A549 (cell line): ENCODE data around the gene DSTN. TPM values are rescaled to one million over a fixed set of nuclear protein-coding genes. Genes with fewer than 3 reads are reported as not detected.
"Not testable (repeated sequence)": the region's sequence is repeated elsewhere in the genome, so short reads cannot be mapped to it uniquely, and the experiment has no call there.

Source experiments
- ATAC-seq, 2 experiments: fragments of 200-7000 bp in 1 of 2; fragments of >200 bp in 1 of 2; cut with Nextera tagmentation in 1 of 2; cut with Tn5 transposase in 1 of 2; 3 replicates each; pipeline versions ENCODE4 v1.8.0 to v1.9.1; 2018 to 2020; ENCODE audit warnings: mild to moderate bottlenecking in 1 of 2, moderate library complexity in 1 of 2
- CTCF ChIA-PET: fragments of 300-600 bp; sonication (Branson Sonifier 250); formaldehyde crosslinking; extraction: SDS; loops from one replicate; lab custom pipeline; 2021; ENCODE audit warnings: antibody characterized with exemption, inconsistent platforms; lab: Yijun Ruan, JAX
- POLR2A ChIA-PET: fragments of 350-600 bp; formaldehyde crosslinking; extraction: SDS; loops from one replicate; lab custom pipeline; 2021; ENCODE audit warnings: antibody characterized with exemption, inconsistent platforms; lab: Yijun Ruan, JAX
- DNase-seq, 2 experiments: peaks; one replicate each; pipeline versions ENCODE4 v3.0.0 to v3.0.0-alpha.2; 2011 to 2016; ENCODE audit warnings: low read depth in 1 of 2, low spot score in 1 of 2
- FAIRE-seq: peaks from 2 replicates; lab custom pipeline; 2011; peaks lifted over from hg19 to GRCh38; lab: Jason Lieb, UNC
- H3K27ac ChIP-seq, 2 experiments: fragments of >200 bp; sonication (Bioruptor Twin); formaldehyde crosslinking; 3 replicates each; pipeline ENCODE4 v1.5.1; 2016 to 2017
- H3K4me1 ChIP-seq: fragments of >200 bp; sonication (Bioruptor Twin); formaldehyde crosslinking; 3 replicates; pipeline ENCODE4 v1.6.1; 2016
- H3K4me2 ChIP-seq: fragments of >200 bp; sonication (Bioruptor Twin); formaldehyde crosslinking; 3 replicates; pipeline ENCODE4 v1.6.1; 2016
- H3K4me3 ChIP-seq: fragments of >200 bp; sonication (Bioruptor Twin); formaldehyde crosslinking; 3 replicates; pipeline ENCODE4 v1.5.1; 2016
- H3K9me3 ChIP-seq: fragments of >200 bp; sonication (Bioruptor Twin); formaldehyde crosslinking; 3 replicates; pipeline ENCODE4 v1.6.1; 2016
- ATOH8 ChIP-seq: fragments of 250-450 bp; sonication (Bioruptor Pico); IDR thresholded peaks from 2 replicates; pipeline ENCODE4 v1.5.0; 2020; ENCODE audit warnings: low read depth, mild to moderate bottlenecking, moderate library complexity
- CBX8 ChIP-seq: fragments of 200-600 bp; sonication (generic); IDR thresholded peaks from 2 replicates; pipeline ENCODE4 v1.6.1; 2016
- CHD2 ChIP-seq: fragments of 150-350 bp; IDR thresholded peaks from 2 replicates; pipeline ENCODE4 v1.6.1; 2014; ENCODE audit warnings: low read length; ENCODE audit not compliant: partially characterized antibody
- CHD4 ChIP-seq: fragments of 200-600 bp; sonication (generic); IDR thresholded peaks from 2 replicates; pipeline ENCODE4 v1.6.1; 2016; ENCODE audit warnings: antibody characterized with exemption, mild to moderate bottlenecking, borderline replicate concordance
- EHMT2 ChIP-seq: fragments of 200-600 bp; sonication (generic); IDR thresholded peaks from 2 replicates; pipeline ENCODE4 v1.6.1; 2016; ENCODE audit warnings: antibody characterized with exemption, low read depth, mild to moderate bottlenecking, moderate library complexity
- ESRRA ChIP-seq: fragments of 150-350 bp; IDR thresholded peaks from 2 replicates; pipeline ENCODE4 v1.6.1; 2014; ENCODE audit warnings: mild to moderate bottlenecking, low read length, borderline replicate concordance
- FOSB ChIP-seq: fragments of 250-450 bp; sonication (Bioruptor Pico); IDR thresholded peaks from 2 replicates; pipeline ENCODE4 v1.5.0; 2020; ENCODE audit warnings: mild to moderate bottlenecking, moderate library complexity
- HDAC2 ChIP-seq: fragments of 200-600 bp; sonication (generic); IDR thresholded peaks from 2 replicates; pipeline ENCODE4 v1.6.1; 2016
- HOXA7 ChIP-seq: fragments of 250-450 bp; sonication (Bioruptor Pico); IDR thresholded peaks from 2 replicates; pipeline ENCODE4 v1.5.0; 2020; ENCODE audit warnings: mild to moderate bottlenecking, moderate library complexity
- HOXB5 ChIP-seq: fragments of 250-450 bp; sonication (Bioruptor Pico); IDR thresholded peaks from 2 replicates; pipeline ENCODE4 v1.5.0; 2020; ENCODE audit warnings: mild to moderate bottlenecking, moderate library complexity
- KDM1A ChIP-seq: fragments of 200-600 bp; sonication (generic); IDR thresholded peaks from 2 replicates; pipeline ENCODE4 v1.6.1; 2016; ENCODE audit warnings: low read depth, mild to moderate bottlenecking
- MAFK ChIP-seq: fragments of 450-650 bp; IDR thresholded peaks from 2 replicates; pipeline ENCODE4 v1.6.1; 2014; ENCODE audit not compliant: partially characterized antibody
- MAX ChIP-seq: IDR thresholded peaks from 2 replicates; pipeline ENCODE4 v1.6.1; 2012
- MYC ChIP-seq: IDR thresholded peaks from 2 replicates; pipeline ENCODE4 v1.6.1; 2012; ENCODE audit warnings: mild to moderate bottlenecking, inconsistent platforms, low read length, improper control_type of control experiment, borderline replicate concordance
- NFE2L2 ChIP-seq: fragments of 150-350 bp; conservative IDR thresholded peaks from 2 replicates; pipeline ENCODE4 v1.6.1; 2014; ENCODE audit warnings: low read length
- NPAS2 ChIP-seq: fragments of 250-450 bp; sonication (Bioruptor Pico); IDR thresholded peaks from 2 replicates; pipeline ENCODE4 v1.8.0; 2022; ENCODE audit warnings: mild to moderate bottlenecking, moderate library complexity, borderline replicate concordance
- POLR2AphosphoS2 ChIP-seq: conservative IDR thresholded peaks from 2 replicates; pipeline ENCODE4 v1.6.1; 2012; ENCODE audit warnings: low read length, improper control_type of control experiment, inconsistent platforms
- RAD21 ChIP-seq, 2 experiments: fragments of >200 bp in 1 of 2; sonication (Bioruptor Twin) in 1 of 2; formaldehyde crosslinking in 1 of 2; IDR thresholded peaks in 1 of 2; conservative IDR thresholded peaks in 1 of 2; 2 replicates in 1 of 2; 3 replicates in 1 of 2; pipeline ENCODE4 v1.6.1; 2012 to 2018; ENCODE audit warnings: inconsistent platforms in 1 of 2
- RFX5 ChIP-seq: fragments of 450-650 bp; IDR thresholded peaks from 2 replicates; pipeline ENCODE4 v1.7.1; 2014; ENCODE audit warnings: antibody characterized with exemption, mild to moderate bottlenecking, moderate library complexity
- RNF2 ChIP-seq: fragments of 200-600 bp; sonication (generic); IDR thresholded peaks from 2 replicates; pipeline ENCODE4 v1.6.1; 2016; ENCODE audit warnings: low read depth, mild to moderate bottlenecking, antibody characterized with exemption, moderate library complexity, borderline replicate concordance
- SMC3 ChIP-seq: fragments of >200 bp; sonication (Bioruptor Twin); formaldehyde crosslinking; IDR thresholded peaks from 3 replicates; pipeline ENCODE4 v1.6.1; 2018; ENCODE audit warnings: inconsistent platforms
- USF2 ChIP-seq: fragments of 450-650 bp; IDR thresholded peaks from 2 replicates; pipeline ENCODE4 v1.6.1; 2014; ENCODE audit warnings: antibody characterized with exemption
- ZC3H11A ChIP-seq: fragments of 450-650 bp; IDR thresholded peaks from 2 replicates; pipeline ENCODE4 v1.6.1; 2014; ENCODE audit warnings: antibody characterized with exemption, mild to moderate bottlenecking
- ZFP36 ChIP-seq: fragments of 450-650 bp; IDR thresholded peaks from 2 replicates; pipeline ENCODE4 v1.6.1; 2014; ENCODE audit warnings: borderline replicate concordance; ENCODE audit not compliant: partially characterized antibody
- ZSCAN20 ChIP-seq: fragments of 250-450 bp; sonication (Bioruptor Pico); IDR thresholded peaks from 2 replicates; pipeline ENCODE4 v1.8.0; 2022; ENCODE audit warnings: mild to moderate bottlenecking, moderate library complexity
- WGBS: methylation state at CpG from one replicate; pipeline ENCODE4 v1.1.6; 2017; ENCODE audit errors: missing lambda C conversion rate; 5-methylcytosine and 5-hydroxymethylcytosine counted together
- polyA plus RNA-seq, 4 experiments: library from polyadenylated mRNA; depleted of rRNA in 3 of 4; stranded (reverse); fragments of >200 nt; fragmentation: RNase III in 1 of 4; extraction: RNeasy Plus Mini Kit Qiagen cat#74134 plus additional on column Dnase treatment in 1 of 4; gene quantifications; 2 replicates in 3 of 4; 3 replicates in 1 of 4; pipeline ENCODE4 v1.2.3, GENCODE V29; 2011 to 2017
- TF ChIP-seq, protein P1 (sequence below): fragments of 150-350 bp; IDR thresholded peaks from 2 replicates; pipeline ENCODE4 v1.6.1; 2014; ENCODE audit warnings: low read depth, mild to moderate bottlenecking, low read length

DSTN gene
- polyA plus RNA-seq, 2 of the 4 experiments (the other 2 are of a cell fraction) = 544 to 1,131 TPM

DNA sequence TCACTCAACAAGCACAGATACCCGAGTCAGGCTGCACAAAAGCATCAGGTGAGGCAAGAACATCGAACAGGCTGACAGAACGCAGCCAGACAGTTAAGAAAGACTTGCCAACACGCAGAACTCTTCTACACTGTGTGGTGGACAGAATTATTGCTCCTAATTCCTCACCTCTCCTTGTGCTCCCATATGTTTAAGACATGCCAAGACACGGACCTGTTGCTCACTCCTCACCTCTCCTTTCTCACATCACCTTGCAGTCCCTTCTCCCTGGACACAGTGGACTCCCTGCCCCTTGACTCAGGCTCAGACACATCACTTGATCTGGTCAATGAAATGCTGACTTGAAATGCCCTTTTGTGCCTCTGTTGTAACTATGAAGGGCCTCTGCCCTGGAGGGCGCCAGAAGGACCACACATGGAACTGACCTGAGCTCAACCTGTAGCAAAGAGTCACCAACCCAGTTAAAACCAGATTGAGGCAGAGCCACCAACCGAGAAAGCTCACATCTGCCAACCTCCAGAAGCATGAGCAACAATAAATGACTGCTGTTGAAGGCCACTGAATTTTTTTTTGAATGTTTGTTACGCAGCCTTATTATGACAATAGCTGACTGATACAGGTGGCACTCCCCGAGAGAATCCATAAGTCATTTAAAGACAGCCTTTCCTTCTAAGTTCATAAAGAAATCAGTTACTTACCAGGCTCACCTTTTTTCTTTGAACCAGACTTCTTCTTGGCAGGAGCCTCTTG is 88.2 kb downstream of the DSTN start:
- Histone ChIP-seq H3K9me3 (peaks cover 21% of the 10 kb centered on the region), H3K4me2 (no peak overlapping the region), H3K27ac (no peak overlapping the region)
- ATAC-seq (no peak), DNase-seq (no peak), FAIRE-seq (no peak)
- ChIA-PET CTCF (interaction anchor here (1.0 to 2.7 kb wide), 6 partner anchors 9 to 134 kb away, joined by 3 to 16 read pairs (median 4); partner anchors contain the start of gene RRBP1), POLR2A (no interaction called here)
- 93% methylated on average over 9 of the region's 9 CpGs for WGBS
- TF ChIP-seq CBX8 (no peak), KDM1A (peak; percentile 90), HOXB5 (CRISPR knock-in tag) (no peak), ATOH8 (CRISPR knock-in tag) (no peak), RFX5 (no peak), NPAS2 (CRISPR knock-in tag) (no peak), MAX (no peak), MYC (no peak), NFE2L2 (no peak), CHD4 (0 out of 2 replicates have a peak, but pooled peaks have one; percentile 83), SMC3 (no peak), CHD2 (no peak), EHMT2 (no peak), MAFK (no peak), USF2 (no peak), ZFP36 (no peak)
- TF ChIP-seq, all 56 proteins: peak for 2
- Histone ChIP-seq H3K4me1 (peaks cover 12% of the 10 kb centered on the region), H3K4me3 (no peak overlapping the region)

DNA sequence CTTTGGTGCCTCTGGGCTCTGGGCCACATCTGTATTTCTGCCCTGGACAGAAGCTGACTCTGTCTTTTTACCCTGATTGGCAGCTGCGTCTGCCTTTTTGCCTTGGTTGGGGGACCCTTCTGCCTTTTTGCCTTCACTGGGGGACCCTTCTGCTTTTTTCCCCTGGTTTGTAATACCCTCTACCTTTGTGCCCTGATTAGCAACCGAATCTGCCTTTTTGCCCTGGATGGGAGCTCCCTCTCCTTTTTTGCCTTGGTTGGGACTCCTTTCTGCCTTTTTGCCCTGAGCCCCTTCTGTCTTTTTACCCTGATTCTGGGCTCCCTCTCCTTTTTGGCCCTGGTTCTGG is 88.7 kb downstream of the DSTN start:
- ATAC-seq (no peak), FAIRE-seq (no peak)
- Histone ChIP-seq H3K4me3 (no peak overlapping the region), H3K27ac (no peak overlapping the region)
- TF ChIP-seq EHMT2 = no peak
- TF ChIP-seq CHD4 = no peak
- no peak for TF ChIP-seq POLR2AphosphoS2
- no peak for TF ChIP-seq FOSB (CRISPR knock-in tag)
- TF ChIP-seq ZSCAN20 = no peak
- TF ChIP-seq MYC = no peak
- TF ChIP-seq HDAC2 = no peak
- no peak for TF ChIP-seq HOXA7 (CRISPR knock-in tag)
- no peak for TF ChIP-seq USF2
- no peak for TF ChIP-seq ATOH8 (CRISPR knock-in tag)
- TF ChIP-seq MAFK = no peak
- no peak for TF ChIP-seq RNF2
- TF ChIP-seq ZC3H11A = no peak
- TF ChIP-seq NFE2L2 = no peak
- TF ChIP-seq, protein P1, sequence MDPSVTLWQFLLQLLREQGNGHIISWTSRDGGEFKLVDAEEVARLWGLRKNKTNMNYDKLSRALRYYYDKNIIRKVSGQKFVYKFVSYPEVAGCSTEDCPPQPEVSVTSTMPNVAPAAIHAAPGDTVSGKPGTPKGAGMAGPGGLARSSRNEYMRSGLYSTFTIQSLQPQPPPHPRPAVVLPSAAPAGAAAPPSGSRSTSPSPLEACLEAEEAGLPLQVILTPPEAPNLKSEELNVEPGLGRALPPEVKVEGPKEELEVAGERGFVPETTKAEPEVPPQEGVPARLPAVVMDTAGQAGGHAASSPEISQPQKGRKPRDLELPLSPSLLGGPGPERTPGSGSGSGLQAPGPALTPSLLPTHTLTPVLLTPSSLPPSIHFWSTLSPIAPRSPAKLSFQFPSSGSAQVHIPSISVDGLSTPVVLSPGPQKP = no peak
- TF ChIP-seq ESRRA = no peak
- no peak for TF ChIP-seq RAD21 (conservative IDR thresholded peaks at IDR 0.05 in 1 of 2, IDR thresholded peaks at IDR 0.05 in 1 of 2)
- TF ChIP-seq, all 56 proteins: peak for 0
- ChIA-PET CTCF (interaction anchor here (1.0 to 2.7 kb wide), 3 partner anchors 9 to 122 kb away, joined by 3 to 16 read pairs (median 7); partner anchors contain the start of gene RRBP1), POLR2A (no interaction called here)
- H3K4me2 ChIP-seq = no peak overlapping the region
- 92% methylated on average over 2 of the region's 2 CpGs for WGBS
- peaks cover 21% of the 10 kb centered on the region for H3K9me3 ChIP-seq
- no peak for DNase-seq
- H3K4me1 ChIP-seq = peaks cover 12% of the 10 kb centered on the region

DNA sequence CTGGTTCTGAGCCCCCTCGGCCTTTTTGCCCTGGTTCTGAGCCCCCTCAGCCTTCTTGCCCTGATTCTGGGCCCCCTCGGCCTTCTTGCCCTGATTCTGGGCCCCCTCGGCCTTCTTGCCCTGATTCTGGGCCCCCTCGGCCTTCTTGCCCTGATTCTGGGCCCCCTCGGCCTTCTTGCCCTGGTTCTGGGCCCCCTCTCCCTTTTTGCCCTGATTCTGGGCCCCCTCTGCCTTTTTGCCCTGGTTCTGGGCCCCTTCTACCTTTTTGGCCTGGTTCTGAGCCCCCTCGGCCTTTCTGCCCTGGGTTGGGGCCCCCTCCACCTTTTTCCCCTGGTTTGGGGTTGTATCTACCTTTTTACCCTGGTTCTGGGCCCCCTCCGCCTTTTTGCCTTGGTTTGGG is 89.5 kb downstream of the DSTN start:
- DNase-seq, H3K27ac ChIP-seq, H3K4me2 ChIP-seq, ATAC-seq, H3K4me3 ChIP-seq, POLR2A ChIA-PET, FAIRE-seq: not testable (repeated sequence)
- Histone ChIP-seq H3K9me3 (peaks cover 21% of the 10 kb centered on the region), H3K4me1 (peaks cover 12% of the 10 kb centered on the region)
- CTCF ChIA-PET = interaction anchor here (1.0 kb wide), 1 partner anchor 123 kb away, joined by 3 read pairs; no protein-coding TSS in a partner anchor
- 86% methylated on average over 7 of the region's 7 CpGs for WGBS
